H1 (cell line): ENCODE data around the gene WASL. TPM values are rescaled to one million over a fixed set of nuclear protein-coding genes. Genes with fewer than 3 reads are reported as not detected.

Experiments used
- CTCF ChIA-PET: fragments of 300-600 bp; sonication (Branson Sonifier 250); formaldehyde crosslinking; loops from one replicate; lab custom pipeline; 2021; ENCODE audit not compliant: partially characterized antibody; lab: Charles Lee
- POLR2A ChIA-PET: fragments of 300-600 bp; sonication (Branson Sonifier 250); formaldehyde crosslinking; loops from one replicate; lab custom pipeline; 2021; ENCODE audit warnings: inconsistent platforms; ENCODE audit not compliant: partially characterized antibody; lab: Charles Lee
- DNase-seq, 2 experiments: peaks; one replicate each; pipeline versions ENCODE4 v3.0.0 to v3.0.0-alpha.2; 2010 to 2022; ENCODE audit warnings: low spot score in 2 of 2, low read depth in 1 of 2, mixed read lengths in 1 of 2
- FAIRE-seq: peaks from 2 replicates; lab custom pipeline; 2011; peaks lifted over from hg19 to GRCh38; lab: Jason Lieb, UNC
- H2AFZ ChIP-seq: 2 replicates; pipeline ENCODE4 v1.8.1; 2012; ENCODE audit warnings: low read length, inconsistent platforms
- H2AK5ac ChIP-seq: 2 replicates; pipeline ENCODE4 v1.6.1; 2013; ENCODE audit warnings: low read depth, low read length
- H2BK120ac ChIP-seq: replicated peaks from 2 replicates; pipeline ENCODE3; 2013; ENCODE audit warnings: low read depth, low read length, inconsistent platforms
- H2BK12ac ChIP-seq: 2 replicates; pipeline ENCODE4 v1.6.1; 2013; ENCODE audit warnings: low read depth, low read length
- H2BK15ac ChIP-seq: 2 replicates; pipeline ENCODE4 v1.6.1; 2013; ENCODE audit warnings: low read length
- H2BK20ac ChIP-seq: 2 replicates; pipeline ENCODE4 v1.6.1; 2013; ENCODE audit warnings: low read length
- H2BK5ac ChIP-seq: 2 replicates; pipeline ENCODE4 v1.6.1; 2013; ENCODE audit warnings: low read depth, low read length
- H3K14ac ChIP-seq: 2 replicates; pipeline ENCODE4 v1.6.1; 2013; ENCODE audit warnings: inconsistent platforms; ENCODE audit not compliant: insufficient read length
- H3K18ac ChIP-seq: 2 replicates; pipeline ENCODE4 v1.6.1; 2013; ENCODE audit warnings: low read length; ENCODE audit errors: extremely low read depth
- H3K23ac ChIP-seq: 2 replicates; pipeline ENCODE4 v1.6.1; 2013; ENCODE audit warnings: inconsistent platforms; ENCODE audit not compliant: insufficient read length
- H3K23me2 ChIP-seq: 2 replicates; pipeline ENCODE4 v1.6.1; 2013; ENCODE audit warnings: low read depth, low read length
- H3K27ac ChIP-seq: 2 replicates; pipeline ENCODE4 v1.6.1; 2011; ENCODE audit warnings: low read depth, low read length, inconsistent platforms
- H3K27me3 ChIP-seq, 4 experiments: replicated peaks in 1 of 4; 1 replicate in 1 of 4; 2 replicates in 3 of 4; pipeline versions ENCODE4 v1.6.1 to v1.8.1; 2011 to 2013; ENCODE audit warnings: low read length in 3 of 4, mild to moderate bottlenecking in 3 of 4, inconsistent platforms in 2 of 4, mixed read lengths in 2 of 4, moderate library complexity in 1 of 4; ENCODE audit not compliant: control insufficient read depth in 3 of 4, insufficient read depth in 3 of 4; ENCODE audit errors: extremely low read depth in 1 of 4
- H3K36me3 ChIP-seq, 4 experiments: 2 replicates each; pipeline versions ENCODE4 v1.6.1 to v1.8.1; 2011 to 2013; ENCODE audit warnings: mild to moderate bottlenecking in 4 of 4, low read length in 3 of 4, moderate library complexity in 2 of 4, control low read depth in 1 of 4, inconsistent platforms in 1 of 4; ENCODE audit not compliant: insufficient read depth in 4 of 4, control insufficient read depth in 2 of 4
- H3K4ac ChIP-seq: replicated peaks from 2 replicates; pipeline ENCODE3; 2013; ENCODE audit warnings: low read length, low read depth, mixed read lengths, inconsistent platforms; ENCODE audit not compliant: insufficient read length
- H3K4me1 ChIP-seq, 4 experiments: replicated peaks in 1 of 4; 1 replicate in 1 of 4; 2 replicates in 3 of 4; pipeline versions ENCODE4 v1.6.1 to v1.8.1; 2011 to 2013; ENCODE audit warnings: low read length in 3 of 4, inconsistent platforms in 2 of 4, mixed read lengths in 1 of 4; ENCODE audit not compliant: insufficient read depth in 4 of 4, control insufficient read depth in 3 of 4
- H3K4me2 ChIP-seq, 2 experiments: 2 replicates each; pipeline versions ENCODE4 v1.6.1 to v1.8.1; 2011 to 2013; ENCODE audit warnings: low read depth in 2 of 2, low read length in 2 of 2, control low read depth in 1 of 2, inconsistent platforms in 1 of 2, mild to moderate bottlenecking in 1 of 2; ENCODE audit not compliant: insufficient read depth in 1 of 2
- H3K4me3 ChIP-seq, 4 experiments: fragments of 200-600, 300-600 bp in 1 of 4; sonication (generic), shearing (Covaris generic), sonication (Bioruptor Twin) in 1 of 4; 2 replicates each; pipeline versions ENCODE4 v1.5.1 to v1.8.1; 2011 to 2016; ENCODE audit warnings: low read length in 4 of 4, low read depth in 3 of 4, control low read depth in 2 of 4, inconsistent platforms in 2 of 4, mild to moderate bottlenecking in 2 of 4, mixed read lengths in 1 of 4, moderate library complexity in 1 of 4; ENCODE audit not compliant: insufficient read depth in 2 of 4; ENCODE audit errors: extremely low read depth in 1 of 4
- H3K56ac ChIP-seq: replicated peaks from 2 replicates; pipeline ENCODE3; 2013; ENCODE audit warnings: low read depth, mild to moderate bottlenecking, mixed read lengths, low read length, inconsistent platforms; ENCODE audit not compliant: insufficient read length
- H3K79me1 ChIP-seq: 2 replicates; pipeline ENCODE4 v1.6.1; 2013; ENCODE audit warnings: low read depth, low read length, control low read depth
- H3K79me2 ChIP-seq, 2 experiments: 2 replicates each; pipeline versions ENCODE4 v1.6.1 to v1.8.1; 2012 to 2013; ENCODE audit warnings: low read length in 2 of 2, mild to moderate bottlenecking in 2 of 2, inconsistent platforms in 1 of 2; ENCODE audit not compliant: insufficient read depth in 2 of 2, control insufficient read depth in 1 of 2
- H3K9ac ChIP-seq, 4 experiments: replicated peaks in 1 of 4; 1 replicate in 1 of 4; 2 replicates in 3 of 4; pipeline versions ENCODE4 v1.6.1 to v1.8.1; 2011 to 2013; ENCODE audit warnings: low read depth in 3 of 4, low read length in 3 of 4, control low read depth in 2 of 4, mild to moderate bottlenecking in 2 of 4, moderate library complexity in 2 of 4, inconsistent platforms in 1 of 4; ENCODE audit errors: extremely low read depth in 1 of 4
- H3K9me3 ChIP-seq, 2 experiments: 2 replicates each; pipeline versions ENCODE4 v1.6.1 to v1.8.1; 2012 to 2013; ENCODE audit warnings: mild to moderate bottlenecking in 2 of 2, moderate library complexity in 2 of 2, control low read depth in 1 of 2, inconsistent platforms in 1 of 2, low read depth in 1 of 2, low read length in 1 of 2, mixed read lengths in 1 of 2; ENCODE audit not compliant: insufficient read depth in 2 of 2
- H4K20me1 ChIP-seq, 2 experiments: replicated peaks in 1 of 2; 2 replicates each; pipeline versions ENCODE3 to v1.8.1; 2011 to 2013; ENCODE audit warnings: inconsistent platforms in 2 of 2, low read length in 2 of 2, mild to moderate bottlenecking in 1 of 2; ENCODE audit not compliant: insufficient read depth in 2 of 2, control insufficient read depth in 1 of 2
- H4K5ac ChIP-seq: 2 replicates; pipeline ENCODE4 v1.6.1; 2013; ENCODE audit warnings: low read length, low read depth, mixed read lengths, inconsistent platforms; ENCODE audit not compliant: insufficient read length
- H4K8ac ChIP-seq: 2 replicates; pipeline ENCODE4 v1.8.0; 2013; ENCODE audit warnings: mild to moderate bottlenecking, moderate library complexity, low read length, inconsistent platforms; ENCODE audit not compliant: insufficient read depth; ENCODE audit errors: extremely low read depth
- H4K91ac ChIP-seq: replicated peaks from 2 replicates; pipeline ENCODE3; 2013; ENCODE audit warnings: low read length, mixed read lengths, inconsistent platforms; ENCODE audit not compliant: insufficient read length
- JUN ChIP-seq: IDR thresholded peaks from 2 replicates; pipeline ENCODE4 v1.6.1; 2011; ENCODE audit warnings: low read depth, mild to moderate bottlenecking, improper control_type of control experiment, low read length
- JUND ChIP-seq: IDR thresholded peaks from 2 replicates; pipeline ENCODE4 v1.6.1; 2011; ENCODE audit warnings: mild to moderate bottlenecking, improper control_type of control experiment, low read length
- PHF8 ChIP-seq: fragments of 200-600 bp; sonication (generic); conservative IDR thresholded peaks from 2 replicates; pipeline ENCODE4 v1.7.1; 2012; ENCODE audit warnings: low read depth, mild to moderate bottlenecking, inconsistent platforms, low read length, moderate library complexity
- POLR2AphosphoS5 ChIP-seq: IDR thresholded peaks from 2 replicates; pipeline ENCODE4 v1.6.1; 2011; ENCODE audit warnings: low read depth, low read length
- WGBS, 2 experiments: shearing (Covaris generic) in 1 of 2; methylation state at CpG; one replicate each; pipeline versions ENCODE4 v1.1.6 to v1.1.7; 2013 to 2015; ENCODE audit warnings: low lambda C conversion rate in 2 of 2, mixed read lengths in 2 of 2, inconsistent platforms in 1 of 2, low coverage in 1 of 2, missing lambda C conversion rate in 1 of 2; ENCODE audit not compliant: insufficient replicate concordance in 2 of 2, insufficient coverage in 1 of 2, insufficient read length in 1 of 2; ENCODE audit errors: extremely low coverage in 1 of 2, missing lambda C conversion rate in 1 of 2; 5-methylcytosine and 5-hydroxymethylcytosine counted together
- polyA plus RNA-seq, 7 experiments: library from polyadenylated mRNA; depleted of rRNA in 3 of 7; stranded (reverse) in 5 of 7; unstranded in 2 of 7; fragments of >200 nt in 5 of 7; fragments of 200-250 nt in 2 of 7; gene quantifications; 1 replicate in 5 of 7; 2 replicates in 1 of 7; 4 replicates in 1 of 7; pipeline versions ENCODE4 v1.2.1 to v1.2.3, GENCODE V29; 2011 to 2013; ENCODE audit warnings: missing spikeins in 2 of 7, mixed read lengths in 2 of 7
- total RNA-seq: library from RNA; stranded (reverse); fragmentation: NEBNext Ultra II Directional; extraction: Animal tissue kit (Norgen Biotek cat#: 25700); gene quantifications from 2 replicates; pipeline ENCODE4 v1.2.1, GENCODE V29; 2021
- TF ChIP-seq, protein P1 (sequence below): IDR thresholded peaks from 2 replicates; pipeline ENCODE4 v1.6.1; 2012; ENCODE audit warnings: inconsistent platforms

WASL gene
- total and polyA plus RNA-seq, 2 of the 8 experiments (the other 6 are each of a cell fraction or from before 2014, with no cell fraction given): 7.7 to 38.9 TPM

DNA sequence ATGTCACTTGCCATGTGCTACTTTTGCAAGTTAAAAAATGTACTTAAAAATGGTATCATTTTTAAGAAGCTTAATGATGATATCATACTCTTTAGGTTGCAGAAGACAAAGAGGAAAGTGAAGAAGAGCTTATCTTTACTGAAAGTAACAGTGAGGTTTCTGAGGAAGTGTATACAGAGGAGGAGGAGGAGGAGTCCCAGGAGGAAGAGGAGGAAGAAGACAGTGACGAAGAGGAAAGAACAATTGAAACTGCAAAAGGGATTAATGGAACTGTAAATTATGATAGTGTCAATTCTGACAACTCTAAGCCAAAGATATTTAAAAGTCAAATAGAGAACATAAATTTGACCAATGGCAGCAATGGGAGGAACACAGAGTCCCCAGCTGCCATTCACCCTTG lies 87.0 kb downstream of the WASL start:
- H3K4me3 ChIP-seq: no peak overlapping the region
- no peak overlapping the region for H3K14ac ChIP-seq
- DNase-seq: no peak
- no peaks in the 10 kb centered on the region for H3K36me3 ChIP-seq
- H4K5ac ChIP-seq: no peak overlapping the region
- H3K23ac ChIP-seq: no peak overlapping the region
- no peaks in the 10 kb centered on the region for H3K23me2 ChIP-seq
- no peak overlapping the region for H4K8ac ChIP-seq
- ChIA-PET POLR2A (interaction anchor here (1.6 to 1.7 kb wide), 2 partner anchors 12 to 17 kb away, joined by 4 to 6 read pairs; no protein-coding TSS in a partner anchor), CTCF (interaction anchor here (0.7 to 1.6 kb wide), 3 partner anchors 12 to 204 kb away, joined by 3 to 4 read pairs (median 3); no protein-coding TSS in a partner anchor)
- no peak overlapping the region for H2AK5ac ChIP-seq
- no peak overlapping the region for H2BK15ac ChIP-seq
- H3K4ac ChIP-seq: no peak overlapping the region
- no peak overlapping the region for H2BK12ac ChIP-seq
- no peak overlapping the region for H2BK20ac ChIP-seq
- H4K91ac ChIP-seq: no peak overlapping the region
- TF ChIP-seq JUND (no peak), POLR2AphosphoS5 (no peak), PHF8 (no peak), JUN (no peak)
- TF ChIP-seq, protein P1, sequence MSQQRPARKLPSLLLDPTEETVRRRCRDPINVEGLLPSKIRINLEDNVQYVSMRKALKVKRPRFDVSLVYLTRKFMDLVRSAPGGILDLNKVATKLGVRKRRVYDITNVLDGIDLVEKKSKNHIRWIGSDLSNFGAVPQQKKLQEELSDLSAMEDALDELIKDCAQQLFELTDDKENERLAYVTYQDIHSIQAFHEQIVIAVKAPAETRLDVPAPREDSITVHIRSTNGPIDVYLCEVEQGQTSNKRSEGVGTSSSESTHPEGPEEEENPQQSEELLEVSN: no peak
- no peak overlapping the region for H2BK5ac ChIP-seq
- WGBS, 2 experiments: 93% methylated on average over 1 of the region's 1 CpG; no CpG with 5 or more reads in 1 of the 2 experiments
- no peaks in the 10 kb centered on the region for H3K79me1 ChIP-seq
- no peaks in the 10 kb centered on the region for H3K27me3 ChIP-seq
- no peak overlapping the region for H2AFZ ChIP-seq
- no peak overlapping the region for H3K9ac ChIP-seq
- peaks cover 0 to 2% of the 10 kb centered on the region in 2 experiments; a peak in 1 of 4 replicates for H3K9me3 ChIP-seq
- H3K18ac ChIP-seq: no peak overlapping the region
- H3K4me2 ChIP-seq: no peak overlapping the region
- H3K27ac ChIP-seq: no peak overlapping the region
- no peaks in the 10 kb centered on the region for H4K20me1 ChIP-seq
- no peak for FAIRE-seq
- no peak overlapping the region for H2BK120ac ChIP-seq
- H3K79me2 ChIP-seq: no peaks in the 10 kb centered on the region
- no peak overlapping the region for H3K56ac ChIP-seq
- H3K4me1 ChIP-seq: peaks cover 0 to 2% (median 0%) of the 10 kb centered on the region in 4 experiments; a peak in 1 of 7 replicates
